ENCODE measurements around the gene MAML3.

DNA sequence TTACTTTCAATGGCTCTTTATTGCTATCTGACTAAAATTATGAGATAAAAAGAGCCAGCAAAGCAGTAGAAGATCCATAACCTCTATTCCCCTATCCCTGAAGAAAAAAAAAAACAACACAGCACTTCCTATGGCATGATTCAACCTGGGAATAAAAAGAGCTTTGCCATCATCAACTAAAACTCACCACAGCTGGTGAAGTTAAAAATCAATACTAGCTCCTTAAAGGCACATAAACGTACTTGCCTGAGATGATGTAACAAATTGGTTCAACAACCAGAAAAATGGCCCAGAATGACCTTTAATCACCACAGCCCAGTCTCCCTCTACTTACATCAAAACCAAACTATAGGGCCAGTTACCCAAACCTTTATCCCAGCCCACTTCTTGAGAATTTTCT is 153.8 kb downstream of the MAML3 start:
- TF ChIP-seq TARDBP (IDR thresholded peaks at IDR 0.05) (no peak), FOXM1 (IDR thresholded peaks at IDR 0.05; ENCODE audit: borderline replicate concordance) (no peak), ELF4 (IDR thresholded peaks at IDR 0.05) (no peak), BHLHE40 (IDR thresholded peaks at IDR 0.05; ENCODE audit: borderline replicate concordance) (no peak), NFRKB (IDR thresholded peaks at IDR 0.05) (no peak), CTBP1 (IDR thresholded peaks at IDR 0.05; ENCODE audit: borderline replicate concordance) (no peak), ZNF384 (IDR thresholded peaks at IDR 0.05) (no peak), FOXA1 (IDR thresholded peaks at IDR 0.05) (no peak), SUZ12 (IDR thresholded peaks at IDR 0.05) (no peak), FOXK2 (IDR thresholded peaks at IDR 0.05) (no peak), HDGF (IDR thresholded peaks at IDR 0.05; ENCODE audit: borderline replicate concordance) (no peak), ARNT (IDR thresholded peaks at IDR 0.05) (no peak), SP1 (IDR thresholded peaks at IDR 0.05) (no peak)
- TF ChIP-seq, protein P1, sequence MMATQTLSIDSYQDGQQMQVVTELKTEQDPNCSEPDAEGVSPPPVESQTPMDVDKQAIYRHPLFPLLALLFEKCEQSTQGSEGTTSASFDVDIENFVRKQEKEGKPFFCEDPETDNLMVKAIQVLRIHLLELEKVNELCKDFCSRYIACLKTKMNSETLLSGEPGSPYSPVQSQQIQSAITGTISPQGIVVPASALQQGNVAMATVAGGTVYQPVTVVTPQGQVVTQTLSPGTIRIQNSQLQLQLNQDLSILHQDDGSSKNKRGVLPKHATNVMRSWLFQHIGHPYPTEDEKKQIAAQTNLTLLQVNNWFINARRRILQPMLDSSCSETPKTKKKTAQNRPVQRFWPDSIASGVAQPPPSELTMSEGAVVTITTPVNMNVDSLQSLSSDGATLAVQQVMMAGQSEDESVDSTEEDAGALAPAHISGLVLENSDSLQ (IDR thresholded peaks at IDR 0.05): no peak
